HG02852 (cell line): ENCODE data around the gene ZFR2.
"Not testable (repeated sequence)": the region's sequence is repeated elsewhere in the genome, so short reads cannot be mapped to it uniquely, and the experiment has no call there.

Experiments used
- ATAC-seq: cut with Tn5 transposase; IDR thresholded peaks from one replicate; pipeline ENCODE4 v1.9.1; 2021; ENCODE audit warnings: mild to moderate bottlenecking, moderate library complexity; ENCODE audit not compliant: unreplicated experiment

Gene ZFR2

DNA sequence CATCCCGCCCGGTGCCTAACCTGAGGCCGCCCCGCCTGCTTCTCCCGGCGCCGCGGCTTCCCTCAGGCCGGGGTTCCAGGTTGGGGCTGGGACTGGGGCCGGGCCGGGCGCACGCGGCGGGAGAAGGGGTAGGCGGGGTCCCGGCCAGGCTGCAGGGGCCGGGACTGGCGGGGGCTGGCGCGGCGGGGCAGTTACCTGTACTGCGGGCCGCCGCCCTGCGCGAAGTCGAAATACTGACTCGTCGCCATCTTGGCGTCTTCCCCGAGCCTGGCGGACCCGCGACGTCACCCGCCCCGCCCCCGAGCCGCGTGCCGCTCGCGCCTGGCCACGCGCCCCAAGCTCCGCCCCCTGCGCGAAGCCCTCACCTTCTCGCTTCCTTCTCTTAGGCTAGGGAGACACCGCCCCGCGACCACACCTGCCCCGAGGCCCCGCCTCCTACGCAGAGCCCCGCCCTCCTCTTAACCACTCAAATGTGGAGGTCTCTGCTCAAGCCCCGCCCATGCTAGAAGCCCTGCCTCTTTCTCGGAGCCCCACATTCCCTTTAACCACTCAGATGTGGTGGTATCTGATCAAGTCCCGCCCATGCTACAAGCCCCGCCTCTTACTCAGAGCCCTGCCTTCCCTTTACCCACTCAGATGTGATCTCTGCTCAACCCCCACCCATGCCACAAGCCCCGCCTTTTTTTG lies at the start of gene ZFR2:
ZFR2 (minus strand) TSS at position 269 of the 687 bp plus-strand sequence; CDS start at position 248, 21 bp downstream.
- no peak for ATAC-seq

- ATAC-seq, result no peak
Measured at GRCh38 chr19:3916033-3916432, 47.2 kb upstream of the ZFR2 start.

- no peak for ATAC-seq
Measured at GRCh38 chr19:3914199-3914598, 45.4 kb upstream of the ZFR2 start.

- no peak for ATAC-seq
Measured at GRCh38 chr19:3910105-3910504, 41.3 kb upstream of the ZFR2 start.

GRCh38 chr19:3908266-3909054 lies 39.6 kb upstream of the ZFR2 start:
- ATAC-seq, result no peak

DNA sequence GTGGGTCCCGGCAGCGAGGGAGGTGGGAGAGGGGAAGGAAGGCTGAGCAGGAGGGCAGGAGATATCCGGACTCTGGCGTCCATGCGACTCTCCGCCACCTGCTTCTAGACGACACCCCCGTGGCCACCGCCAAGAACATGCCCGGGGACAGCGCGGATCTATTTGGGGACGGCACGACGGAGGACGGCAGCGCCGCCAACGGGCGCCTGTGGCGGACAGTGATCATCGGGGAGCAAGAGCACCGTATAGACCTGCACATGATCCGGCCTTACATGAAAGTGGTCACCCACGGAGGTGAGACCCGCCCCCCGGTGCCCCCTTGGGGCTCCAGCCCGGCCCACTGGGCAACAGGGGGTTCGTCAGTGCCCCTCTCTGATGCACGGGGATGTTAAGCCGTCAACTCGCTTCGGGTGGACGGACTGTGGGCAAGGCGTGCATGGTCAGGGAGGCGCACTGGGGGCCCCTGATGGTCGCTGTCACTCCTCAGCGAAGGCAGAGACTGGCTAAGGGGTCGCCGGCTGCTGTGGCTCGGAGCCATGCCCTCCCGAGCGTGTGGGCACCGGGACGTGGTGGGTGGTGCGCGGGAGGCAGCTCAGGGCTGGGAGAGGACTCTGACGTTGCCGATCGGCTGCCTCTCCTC lies 38.9 kb upstream of the ZFR2 start:
- ATAC-seq, result no peak

- no peak for ATAC-seq
Measured at GRCh38 chr19:3904233-3904632, 35.4 kb upstream of the ZFR2 start.

GRCh38 chr19:3902317-3902973 lies 33.6 kb upstream of the ZFR2 start:
- no peak for ATAC-seq

GRCh38 chr19:3899531-3900294 lies 30.9 kb upstream of the ZFR2 start:
- no peak for ATAC-seq

DNA sequence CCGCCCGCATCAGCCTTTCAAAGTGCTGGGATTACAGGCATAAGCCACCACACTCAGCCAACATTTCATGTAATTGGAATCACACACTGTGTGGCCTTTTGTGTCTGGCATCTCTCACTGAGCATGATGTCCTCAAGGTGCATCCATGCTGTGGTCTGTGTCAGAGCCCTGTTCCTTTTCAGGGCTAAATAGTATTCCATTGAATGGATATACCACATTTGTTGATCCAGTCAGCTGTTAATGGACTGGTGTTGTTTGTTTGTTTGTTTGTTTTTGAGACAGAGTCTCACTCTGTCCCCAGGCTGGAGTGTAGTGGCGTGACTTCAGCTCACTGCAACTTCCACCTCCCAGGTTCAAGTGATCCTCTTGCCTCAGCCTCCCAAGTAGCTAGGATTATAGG lies 29.6 kb upstream of the ZFR2 start:
- ATAC-seq, result no peak

DNA sequence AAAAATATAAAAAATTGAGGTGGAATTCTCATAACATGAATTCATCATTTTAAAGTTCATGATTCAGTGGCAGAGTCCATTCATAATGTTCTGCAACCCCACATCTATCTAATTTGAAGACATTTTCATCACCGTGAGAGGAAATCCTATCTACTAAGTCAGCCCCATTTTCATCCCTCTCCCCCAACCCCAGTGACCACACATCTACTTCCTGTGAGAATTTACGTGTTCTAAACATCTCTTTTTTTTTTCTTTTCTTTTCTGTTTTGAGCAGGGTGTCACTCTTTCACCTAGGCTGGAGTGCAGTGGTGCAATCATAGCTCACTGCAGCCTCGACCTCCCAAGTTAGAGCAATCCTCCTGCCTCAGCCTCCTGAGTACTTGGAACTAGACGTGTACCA lies 29.1 kb upstream of the ZFR2 start:
- no peak for ATAC-seq

DNA sequence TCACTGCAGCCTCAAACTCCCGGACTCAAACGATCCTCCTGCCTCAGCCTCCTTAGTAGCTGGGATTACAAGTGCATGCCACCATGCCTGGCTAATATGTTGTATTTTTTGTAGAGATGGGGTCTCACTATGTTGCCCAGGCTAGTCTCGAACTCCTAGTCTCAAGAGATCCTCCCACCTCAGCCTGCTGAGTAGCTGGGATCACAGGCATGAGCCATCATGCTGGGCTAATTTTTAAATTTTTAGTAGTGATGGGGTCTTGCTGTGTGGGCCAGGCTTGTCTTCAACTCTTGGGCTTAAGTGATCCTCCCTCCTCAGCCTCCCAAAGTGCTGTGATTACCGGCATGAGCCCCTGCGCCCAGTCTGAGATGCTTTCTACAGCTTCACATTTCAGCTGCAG lies 26.9 kb upstream of the ZFR2 start:
- no peak for ATAC-seq

- ATAC-seq, result not testable (repeated sequence)
Measured at GRCh38 chr19:3894959-3895358, 26.1 kb upstream of the ZFR2 start.

- no peak for ATAC-seq
Measured at GRCh38 chr19:3893509-3894179, 24.8 kb upstream of the ZFR2 start.

- no peak for ATAC-seq
Measured at GRCh38 chr19:3890591-3890990, 21.8 kb upstream of the ZFR2 start.

DNA sequence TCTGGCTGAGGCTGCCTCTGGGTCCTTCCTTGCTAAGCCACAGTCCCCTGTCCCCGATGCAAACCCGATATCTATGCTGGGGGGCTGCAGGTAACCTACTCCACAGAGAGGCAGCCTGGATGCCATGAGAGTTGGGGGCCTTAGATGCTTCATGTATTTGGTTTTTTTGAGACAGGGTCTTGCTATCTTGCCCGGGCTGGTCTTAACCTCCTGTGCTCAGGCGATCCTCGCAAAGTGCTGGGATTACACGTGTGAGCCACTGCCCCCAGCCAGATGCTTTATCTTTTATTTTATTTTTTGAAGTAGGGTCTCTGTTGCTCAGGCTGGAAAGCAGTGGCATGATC lies 13.2 kb upstream of the ZFR2 start:
- ATAC-seq, result no peak

GRCh38 chr19:3881272-3882040 lies 12.6 kb upstream of the ZFR2 start:
- no peak for ATAC-seq

GRCh38 chr19:3880471-3881271 lies 11.8 kb upstream of the ZFR2 start, which contains the start of gene ATCAY:
ATCAY (plus strand) TSS chr19:3880685; CDS start chr19:3885768, 5,083 bp downstream.
- ATAC-seq, result no peak

GRCh38 chr19:3879656-3880055 lies 10.8 kb upstream of the ZFR2 start:
- ATAC-seq, result no peak
